Measurements from ENCODE around the gene RPS6KA2.

RPS6KA2 gene

DNA sequence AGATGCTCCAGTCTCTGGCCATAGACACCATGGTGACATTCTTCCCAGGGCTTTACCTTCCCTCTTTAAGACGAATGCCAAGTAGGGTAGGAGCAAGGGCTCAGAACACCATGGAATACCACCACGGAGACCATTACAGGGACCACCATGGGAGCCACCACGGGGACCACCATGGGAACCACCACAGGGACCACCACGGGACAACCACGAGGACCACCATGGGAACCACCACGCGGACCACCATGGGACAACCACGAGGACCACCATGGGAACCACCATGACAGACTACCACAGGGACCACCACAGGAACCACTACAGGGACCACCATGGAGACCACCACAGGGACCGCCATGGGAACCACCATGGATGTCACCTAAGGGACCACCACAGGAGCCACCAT lies 177.4 kb downstream of the RPS6KA2 start:
- TF ChIP-seq, protein P1, sequence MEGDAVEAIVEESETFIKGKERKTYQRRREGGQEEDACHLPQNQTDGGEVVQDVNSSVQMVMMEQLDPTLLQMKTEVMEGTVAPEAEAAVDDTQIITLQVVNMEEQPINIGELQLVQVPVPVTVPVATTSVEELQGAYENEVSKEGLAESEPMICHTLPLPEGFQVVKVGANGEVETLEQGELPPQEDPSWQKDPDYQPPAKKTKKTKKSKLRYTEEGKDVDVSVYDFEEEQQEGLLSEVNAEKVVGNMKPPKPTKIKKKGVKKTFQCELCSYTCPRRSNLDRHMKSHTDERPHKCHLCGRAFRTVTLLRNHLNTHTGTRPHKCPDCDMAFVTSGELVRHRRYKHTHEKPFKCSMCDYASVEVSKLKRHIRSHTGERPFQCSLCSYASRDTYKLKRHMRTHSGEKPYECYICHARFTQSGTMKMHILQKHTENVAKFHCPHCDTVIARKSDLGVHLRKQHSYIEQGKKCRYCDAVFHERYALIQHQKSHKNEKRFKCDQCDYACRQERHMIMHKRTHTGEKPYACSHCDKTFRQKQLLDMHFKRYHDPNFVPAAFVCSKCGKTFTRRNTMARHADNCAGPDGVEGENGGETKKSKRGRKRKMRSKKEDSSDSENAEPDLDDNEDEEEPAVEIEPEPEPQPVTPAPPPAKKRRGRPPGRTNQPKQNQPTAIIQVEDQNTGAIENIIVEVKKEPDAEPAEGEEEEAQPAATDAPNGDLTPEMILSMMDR (conservative IDR thresholded peaks at IDR 0.05), result no peak
- no peak for TF ChIP-seq ZFX (IDR thresholded peaks at IDR 0.05)
- no peak overlapping the region for H3K27ac ChIP-seq

DNA sequence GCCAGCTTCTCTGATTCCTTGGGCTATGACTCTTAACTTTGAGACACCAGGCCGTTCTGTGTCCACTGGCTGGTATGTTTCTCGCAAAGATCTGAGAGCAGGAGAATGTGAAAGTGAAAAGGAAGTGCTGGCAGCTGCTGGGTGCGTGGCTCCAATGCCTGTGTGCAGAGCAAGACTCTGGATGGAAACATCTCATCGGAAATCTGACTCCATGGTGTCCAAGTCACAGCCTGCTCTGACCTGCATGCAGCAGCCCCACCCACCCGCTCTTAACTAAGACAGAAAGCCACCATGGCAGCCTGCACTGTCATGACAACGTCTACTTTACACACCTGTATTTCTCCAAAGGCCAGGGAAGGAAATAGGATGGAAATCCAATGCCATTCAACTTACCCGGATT lies 178.0 kb downstream of the RPS6KA2 start:
- no peak for TF ChIP-seq ZFX (IDR thresholded peaks at IDR 0.05)
- TF ChIP-seq, protein P1 (conservative IDR thresholded peaks at IDR 0.05), result no peak
- H3K27ac ChIP-seq, result no peak overlapping the region

GRCh38 chr6:166448432-166448831 lies 178.6 kb downstream of the RPS6KA2 start:
- TF ChIP-seq, protein P1 (conservative IDR thresholded peaks at IDR 0.05), result no peak
- TF ChIP-seq ZFX (IDR thresholded peaks at IDR 0.05), result no peak
- H3K27ac ChIP-seq, result no peak overlapping the region

DNA sequence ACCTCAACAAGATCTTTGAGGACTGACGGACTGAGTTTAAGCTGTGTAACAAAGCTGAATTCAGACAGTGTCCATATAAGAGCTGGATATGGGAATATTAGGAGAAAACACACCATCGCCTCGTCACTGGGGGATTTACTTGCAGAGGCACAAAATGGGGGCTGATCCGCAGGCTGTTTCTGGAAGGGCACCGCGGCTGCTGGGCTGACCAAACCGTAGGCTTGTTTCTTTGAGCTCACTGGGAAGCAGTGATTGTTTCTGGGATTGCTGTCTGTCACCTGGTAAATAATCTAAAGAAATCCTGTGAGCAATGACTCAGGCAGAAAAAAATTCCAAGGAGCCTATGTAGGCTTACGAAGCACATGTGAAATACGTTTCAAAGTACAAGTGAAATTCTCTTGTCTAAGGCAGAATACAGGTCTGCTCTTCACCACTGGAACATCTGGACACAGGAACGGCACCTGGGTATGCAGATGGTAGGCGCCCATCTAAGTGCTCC lies 180.4 kb downstream of the RPS6KA2 start:
- no peak overlapping the region for H3K27ac ChIP-seq
- no peak for TF ChIP-seq ZFX (IDR thresholded peaks at IDR 0.05)
- TF ChIP-seq, protein P1 (conservative IDR thresholded peaks at IDR 0.05), result no peak

DNA sequence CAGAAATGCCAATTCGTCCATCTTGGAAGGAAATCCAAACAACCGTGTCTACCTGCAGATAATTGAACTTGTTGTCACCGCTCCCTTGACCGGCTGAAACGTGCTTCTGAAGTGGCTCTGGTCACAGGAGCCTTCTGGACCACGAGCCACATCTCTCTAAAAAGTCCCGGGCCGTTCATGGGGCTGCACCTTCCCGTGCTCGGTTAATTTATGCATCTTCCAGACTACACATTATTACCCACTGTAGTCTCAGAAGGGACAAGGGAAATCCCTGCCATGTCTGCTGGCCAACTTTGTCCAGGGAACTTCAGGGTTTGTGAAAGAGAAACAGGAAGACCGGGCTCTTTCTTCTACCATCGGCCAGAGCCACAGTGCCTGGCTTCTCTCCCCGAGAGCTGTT lies 180.9 kb downstream of the RPS6KA2 start:
- no peak overlapping the region for H3K27ac ChIP-seq
- no peak for TF ChIP-seq ZFX (IDR thresholded peaks at IDR 0.05)
- TF ChIP-seq, protein P1 (conservative IDR thresholded peaks at IDR 0.05), result no peak

- H3K27ac ChIP-seq, result no peak overlapping the region
- TF ChIP-seq, protein P1 (conservative IDR thresholded peaks at IDR 0.05), result no peak
- TF ChIP-seq ZFX (IDR thresholded peaks at IDR 0.05), result no peak
Observed at GRCh38 chr6:166444446-166444845, 182.6 kb downstream of the RPS6KA2 start.

DNA sequence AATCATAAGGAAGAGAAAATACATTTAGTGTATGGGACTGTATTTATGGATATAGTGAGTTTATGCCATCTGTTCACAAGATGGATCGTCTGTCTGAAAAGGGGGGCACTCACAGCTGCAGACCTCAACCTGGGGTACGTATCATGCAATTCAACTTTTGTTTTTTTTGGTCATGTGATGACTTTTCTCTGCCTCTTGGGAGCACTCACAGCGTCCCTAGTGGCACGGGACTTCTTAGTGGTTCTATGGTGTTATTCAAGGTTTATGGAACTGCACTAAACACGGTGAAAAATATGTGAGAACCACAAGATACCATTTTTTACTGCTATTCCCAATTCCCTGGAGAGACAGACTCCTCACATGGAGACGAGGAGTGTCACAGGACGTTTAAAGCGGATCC lies 183.9 kb downstream of the RPS6KA2 start:
- TF ChIP-seq, protein P1 (conservative IDR thresholded peaks at IDR 0.05), result no peak
- TF ChIP-seq ZFX (IDR thresholded peaks at IDR 0.05), result no peak
- no peak overlapping the region for H3K27ac ChIP-seq

Data from C4-2B (cell line).